DOHH2 (cell line): Measurements from ENCODE around the gene CCIN.
"Not testable (repeated sequence)": the region's sequence is repeated elsewhere in the genome, so short reads cannot be mapped to it uniquely, and the experiment has no call there.

ENCODE experiments used
- H3F3A ChIP-seq: fragments of 200-600 bp; sonication (generic), shearing (Covaris generic); 2 replicates; pipeline ENCODE4 v1.6.0; 2016; ENCODE audit warnings: antibody characterized with exemption, mild to moderate bottlenecking; ENCODE audit not compliant: control insufficient read depth, insufficient read depth
- H3K27ac ChIP-seq: fragments of 200-600 bp; sonication (generic); 2 replicates; pipeline ENCODE4 v1.5.1; 2014; ENCODE audit warnings: low read depth, mild to moderate bottlenecking, low read length, moderate library complexity
- H3K27me3 ChIP-seq: fragments of 200-600 bp; sonication (generic); 2 replicates; pipeline ENCODE4 v1.6.1; 2014; ENCODE audit warnings: mild to moderate bottlenecking, low read length, mixed read lengths; ENCODE audit not compliant: control insufficient read depth
- H3K36me3 ChIP-seq: fragments of 200-600 bp; sonication (generic); 2 replicates; pipeline ENCODE4 v1.6.1; 2014; ENCODE audit warnings: mild to moderate bottlenecking, low read length, moderate library complexity, mixed read lengths; ENCODE audit not compliant: control insufficient read depth
- H3K4me1 ChIP-seq: fragments of 200-600 bp; sonication (generic); 2 replicates; pipeline ENCODE4 v1.6.1; 2014; ENCODE audit warnings: mild to moderate bottlenecking, low read length, mixed read lengths; ENCODE audit not compliant: control insufficient read depth
- H3K4me2 ChIP-seq: fragments of 200-600 bp; sonication (generic); 2 replicates; pipeline ENCODE4 v1.6.0; 2014; ENCODE audit warnings: mild to moderate bottlenecking, low read length, moderate library complexity
- H3K4me3 ChIP-seq: fragments of 200-600 bp; sonication (generic); 2 replicates; pipeline ENCODE4 v1.5.1; 2014; ENCODE audit warnings: mild to moderate bottlenecking, low read length, mixed read lengths
- H3K79me2 ChIP-seq: fragments of 200-600 bp; sonication (generic); 2 replicates; pipeline ENCODE4 v1.6.1; 2014; ENCODE audit warnings: mild to moderate bottlenecking, low read length, mixed read lengths; ENCODE audit not compliant: control insufficient read depth
- H3K9me2 ChIP-seq: fragments of 200-600 bp; sonication (generic); replicated peaks from 2 replicates; pipeline ENCODE4 v1.6.1; 2014; ENCODE audit warnings: mild to moderate bottlenecking, low read length, mixed read lengths; ENCODE audit not compliant: control insufficient read depth
- H3K9me3 ChIP-seq: fragments of 200-600 bp; sonication (generic); 2 replicates; pipeline ENCODE4 v1.6.1; 2014; ENCODE audit warnings: antibody characterized with exemption, low read length, mixed read lengths; ENCODE audit not compliant: control insufficient read depth, insufficient read depth
- H4K20me1 ChIP-seq: fragments of 200-600 bp; sonication (generic); 2 replicates; pipeline ENCODE4 v1.6.0; 2014; ENCODE audit warnings: low read depth, mild to moderate bottlenecking, antibody characterized with exemption, low read length, moderate library complexity; ENCODE audit not compliant: control insufficient read depth, insufficient read depth
- EZH2phosphoT487 ChIP-seq: fragments of 200-600 bp; sonication (generic); IDR thresholded peaks from 2 replicates; pipeline ENCODE4 v1.6.1; 2017; ENCODE audit warnings: borderline replicate concordance, mild to moderate bottlenecking, antibody characterized with exemption, low read length, moderate library complexity, mixed read lengths
- TF ChIP-seq, protein P1 (sequence below): fragments of 200-600 bp; sonication (generic); IDR thresholded peaks from one replicate; pipeline ENCODE4 v1.5.1; 2014; ENCODE audit warnings: antibody characterized with exemption, mild to moderate bottlenecking, low read depth, low read length; ENCODE audit not compliant: poor library complexity, severe bottlenecking

The CCIN gene

DNA sequence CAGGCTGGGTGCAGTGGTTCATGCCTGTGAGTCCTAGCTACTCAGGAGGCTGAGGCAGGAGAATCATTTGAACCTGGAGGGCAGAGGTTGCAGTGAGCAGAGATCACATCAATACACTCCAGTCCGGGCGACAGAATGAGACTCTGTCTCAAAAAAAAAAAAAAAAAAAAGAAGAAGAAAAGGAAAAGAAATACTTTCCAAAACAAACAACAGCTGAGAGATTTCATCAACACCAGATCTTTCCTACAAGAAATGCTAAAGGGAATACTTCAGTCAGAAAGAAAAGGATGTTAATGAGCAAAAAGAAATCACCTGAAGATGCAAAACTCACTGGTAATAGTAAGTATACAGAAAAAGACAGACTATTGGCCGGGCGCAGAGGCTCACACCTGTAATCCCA is 8.4 kb downstream of the CCIN start:
- Histone ChIP-seq H3K4me3 (no peak overlapping the region), H3K79me2 (no peaks in the 10 kb centered on the region), H3K27ac (no peak overlapping the region)

DNA sequence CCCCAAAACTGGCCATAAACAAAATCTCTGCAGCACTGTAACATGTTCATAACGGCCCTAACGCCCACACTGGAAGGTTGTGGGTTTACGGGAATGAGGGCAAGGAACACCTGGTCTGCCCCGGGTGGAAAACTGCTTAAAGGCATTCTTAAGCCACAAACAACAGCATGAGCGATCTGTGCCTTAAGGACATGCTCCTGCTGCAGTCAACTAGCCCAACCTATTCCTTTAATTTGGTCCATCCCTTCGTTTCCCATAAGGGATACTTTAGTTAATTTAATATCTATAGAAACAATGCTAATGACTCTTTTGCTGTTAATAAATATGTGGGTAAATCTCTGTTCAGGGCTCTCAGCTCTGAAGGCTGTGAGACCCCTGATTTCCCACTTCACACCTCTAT is 11.1 kb downstream of the CCIN start:
- H3K9me2 ChIP-seq, H3K4me1 ChIP-seq, H3K27ac ChIP-seq, H4K20me1 ChIP-seq, H3K9me3 ChIP-seq, H3K27me3 ChIP-seq, H3F3A ChIP-seq, H3K79me2 ChIP-seq, H3K4me3 ChIP-seq, H3K4me2 ChIP-seq, H3K36me3 ChIP-seq: not testable (repeated sequence)

More for the DNA sequence above, 8.4 kb downstream of the CCIN start:
- TF ChIP-seq, protein P1, sequence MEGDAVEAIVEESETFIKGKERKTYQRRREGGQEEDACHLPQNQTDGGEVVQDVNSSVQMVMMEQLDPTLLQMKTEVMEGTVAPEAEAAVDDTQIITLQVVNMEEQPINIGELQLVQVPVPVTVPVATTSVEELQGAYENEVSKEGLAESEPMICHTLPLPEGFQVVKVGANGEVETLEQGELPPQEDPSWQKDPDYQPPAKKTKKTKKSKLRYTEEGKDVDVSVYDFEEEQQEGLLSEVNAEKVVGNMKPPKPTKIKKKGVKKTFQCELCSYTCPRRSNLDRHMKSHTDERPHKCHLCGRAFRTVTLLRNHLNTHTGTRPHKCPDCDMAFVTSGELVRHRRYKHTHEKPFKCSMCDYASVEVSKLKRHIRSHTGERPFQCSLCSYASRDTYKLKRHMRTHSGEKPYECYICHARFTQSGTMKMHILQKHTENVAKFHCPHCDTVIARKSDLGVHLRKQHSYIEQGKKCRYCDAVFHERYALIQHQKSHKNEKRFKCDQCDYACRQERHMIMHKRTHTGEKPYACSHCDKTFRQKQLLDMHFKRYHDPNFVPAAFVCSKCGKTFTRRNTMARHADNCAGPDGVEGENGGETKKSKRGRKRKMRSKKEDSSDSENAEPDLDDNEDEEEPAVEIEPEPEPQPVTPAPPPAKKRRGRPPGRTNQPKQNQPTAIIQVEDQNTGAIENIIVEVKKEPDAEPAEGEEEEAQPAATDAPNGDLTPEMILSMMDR: no peak
- TF ChIP-seq EZH2phosphoT487: no peak
- H3K4me2 ChIP-seq: no peak overlapping the region
- no peaks in the 10 kb centered on the region for H4K20me1 ChIP-seq
- no peaks in the 10 kb centered on the region for H3K36me3 ChIP-seq
- no peaks in the 10 kb centered on the region for H3K27me3 ChIP-seq
- H3F3A ChIP-seq: no peaks in the 10 kb centered on the region
- H3K9me3 ChIP-seq: no peaks in the 10 kb centered on the region
- no peaks in the 10 kb centered on the region for H3K4me1 ChIP-seq
- H3K9me2 ChIP-seq: no peaks in the 10 kb centered on the region

DNA sequence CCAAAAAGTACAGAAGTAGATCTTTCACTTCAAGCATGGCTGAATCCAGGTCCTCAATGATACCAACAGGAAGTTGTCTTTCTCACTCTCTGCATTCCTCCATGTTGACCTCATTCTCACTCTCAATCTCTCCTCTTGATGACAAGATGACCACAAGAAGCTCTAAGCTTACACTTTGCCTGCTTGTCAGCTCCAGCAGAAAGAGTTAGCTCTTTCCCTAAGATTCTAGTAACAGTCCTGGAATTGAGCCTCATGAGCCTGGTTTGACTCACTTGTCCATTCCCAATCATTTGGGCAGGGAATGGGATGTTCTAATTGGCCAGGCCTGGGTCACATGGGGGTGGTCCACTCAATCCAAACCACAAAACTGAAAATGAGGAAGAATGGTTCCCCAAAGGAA is 18.2 kb downstream of the CCIN start:
- Histone ChIP-seq H3K27me3 (no peaks in the 10 kb centered on the region), H3K9me3 (no peaks in the 10 kb centered on the region), H3K9me2 (no peaks in the 10 kb centered on the region), H3F3A (no peaks in the 10 kb centered on the region), H3K4me3 (no peak overlapping the region), H3K27ac (no peak overlapping the region), H3K4me2 (0 out of 2 replicates have a peak overlapping the region, but pooled peaks have one; percentile 8), H3K79me2 (peaks cover 17% of the 10 kb centered on the region), H3K36me3 (peaks cover 16% of the 10 kb centered on the region), H4K20me1 (peaks cover 8% of the 10 kb centered on the region; the same call in 1 of the 2 replicates), H3K4me1 (peaks cover 22% of the 10 kb centered on the region)
- TF ChIP-seq EZH2phosphoT487: no peak
- TF ChIP-seq, protein P1: no peak

DNA sequence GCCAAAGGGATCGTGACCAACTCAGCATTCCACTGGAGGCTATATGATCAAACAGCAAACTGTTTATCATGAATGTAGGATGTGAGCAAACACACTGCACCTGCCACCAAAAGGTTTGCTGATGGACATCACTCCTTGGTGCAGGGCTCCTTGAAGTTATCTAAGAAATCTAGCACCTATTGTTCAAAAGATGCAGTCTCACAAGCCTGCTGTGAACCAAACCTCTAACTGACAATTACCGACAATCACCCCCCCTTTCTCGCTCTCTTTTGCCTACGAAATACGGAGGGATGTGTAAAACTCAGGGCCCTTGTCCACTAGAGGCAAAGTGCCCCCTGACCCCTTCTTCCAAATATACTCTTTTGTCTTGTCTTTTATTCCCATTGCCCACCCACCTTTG is 19.0 kb downstream of the CCIN start:
- H3K9me3 ChIP-seq: no peaks in the 10 kb centered on the region
- no peak overlapping the region for H3K4me3 ChIP-seq
- H3K79me2 ChIP-seq: peaks cover 25% of the 10 kb centered on the region
- TF ChIP-seq EZH2phosphoT487: no peak
- TF ChIP-seq, protein P1: no peak
- no peak overlapping the region for H3K27ac ChIP-seq
- H3K4me1 ChIP-seq: peaks cover 30% of the 10 kb centered on the region
- H3K9me2 ChIP-seq: no peaks in the 10 kb centered on the region
- H3K36me3 ChIP-seq: peaks cover 22% of the 10 kb centered on the region
- peaks cover 14% of the 10 kb centered on the region; the same call in 1 of the 2 replicates for H4K20me1 ChIP-seq
- H3F3A ChIP-seq: no peaks in the 10 kb centered on the region
- no peaks in the 10 kb centered on the region for H3K27me3 ChIP-seq
- no peak overlapping the region for H3K4me2 ChIP-seq
